ENCODE data around the gene ANXA4. TPM values are rescaled to one million over a fixed set of nuclear protein-coding genes. Genes with fewer than 3 reads are reported as not detected.
A peak's percentile ranks its signal among the peaks of the same experiment; 100 is the strongest.
"Not testable (repeated sequence)": the region's sequence is repeated elsewhere in the genome, so short reads cannot be mapped to it uniquely, and the experiment has no call there.

The ANXA4 gene
- total RNA-seq, 1 donor from 2014 or later, result 27.5 TPM

- DNase-seq (ENCODE audit: missing footprints) (no peak), ATAC-seq (no peak)
- intact Hi-C loops (cut with DNase I), result no loop called here
These were observed 24.1 kb upstream of the ANXA4 start for GRCh38 chr2:69717861-69718273.

- DNase-seq (ENCODE audit: missing footprints) (no peak), ATAC-seq (no peak)
- intact Hi-C loops (cut with DNase I), result no loop called here
These were observed 23.5 kb upstream of the ANXA4 start for GRCh38 chr2:69718338-69718965.

- no peak for ATAC-seq
- intact Hi-C loops (cut with DNase I), result no loop called here
These were observed 21.5 kb upstream of the ANXA4 start for GRCh38 chr2:69720404-69720803.

GRCh38 chr2:69721022-69721421, 20.9 kb upstream of the ANXA4 start:
- intact Hi-C loops (cut with DNase I), result no loop called here
- ATAC-seq (no peak), DNase-seq (ENCODE audit: missing footprints) (no peak)

More at GRCh38 chr2:69720404-69720803, 21.5 kb upstream of the ANXA4 start:
- DNase-seq (ENCODE audit: missing footprints), result no peak

GRCh38 chr2:69723791-69724190, 18.1 kb upstream of the ANXA4 start:
- intact Hi-C loops (cut with DNase I), result loop anchor here (1.0 kb wide), 1 partner anchor 94 kb away; no protein-coding TSS in a partner anchor
- ATAC-seq (no peak), DNase-seq (ENCODE audit: missing footprints) (no peak)

GRCh38 chr2:69724540-69725159, 17.3 kb upstream of the ANXA4 start:
- intact Hi-C loops (cut with DNase I), result loop anchor here (1.0 kb wide), 1 partner anchor 93 kb away; no protein-coding TSS in a partner anchor
- peak; percentile 87 for DNase-seq (ENCODE audit: missing footprints)
- peak; percentile 81 for ATAC-seq

GRCh38 chr2:69725706-69726360, 16.1 kb upstream of the ANXA4 start:
- intact Hi-C loops (cut with DNase I), result no loop called here
- no peak for ATAC-seq

GRCh38 chr2:69729266-69729665, 12.7 kb upstream of the ANXA4 start:
- ATAC-seq, result no peak
- intact Hi-C loops (cut with DNase I), result no loop called here
- no peak for DNase-seq (ENCODE audit: missing footprints)

More at GRCh38 chr2:69725706-69726360, 16.1 kb upstream of the ANXA4 start:
- no peak for DNase-seq (ENCODE audit: missing footprints)

- ATAC-seq, result no peak
- intact Hi-C loops (cut with DNase I), result no loop called here
These were observed 12.2 kb upstream of the ANXA4 start for GRCh38 chr2:69729781-69730180.

GRCh38 chr2:69731147-69731970, 10.6 kb upstream of the ANXA4 start:
- DNase-seq (ENCODE audit: missing footprints), result no peak
- ATAC-seq, result no peak
- intact Hi-C loops (cut with DNase I), result no loop called here

More at GRCh38 chr2:69729781-69730180, 12.2 kb upstream of the ANXA4 start:
- DNase-seq (ENCODE audit: missing footprints), result no peak

- ATAC-seq, result no peak
- no peak for DNase-seq (ENCODE audit: missing footprints)
- intact Hi-C loops (cut with DNase I), result no loop called here
These were observed 8.4 kb upstream of the ANXA4 start for GRCh38 chr2:69733342-69734034.

GRCh38 chr2:69734035-69734611, 7.8 kb upstream of the ANXA4 start:
- DNase-seq (ENCODE audit: missing footprints), result no peak
- intact Hi-C loops (cut with DNase I), result no loop called here
- peak; percentile 26 for ATAC-seq

GRCh38 chr2:69734854-69735544, 6.9 kb upstream of the ANXA4 start:
- intact Hi-C loops (cut with DNase I), result no loop called here
- DNase-seq (ENCODE audit: missing footprints) (no peak), ATAC-seq (no peak)

- ATAC-seq, result no peak
- no peak for DNase-seq (ENCODE audit: missing footprints)
- intact Hi-C loops (cut with DNase I), result no loop called here
These were observed 6.2 kb upstream of the ANXA4 start for GRCh38 chr2:69735686-69736085.

GRCh38 chr2:69738149-69738548, 3.8 kb upstream of the ANXA4 start:
- intact Hi-C loops (cut with DNase I); ATAC-seq; DNase-seq (ENCODE audit: missing footprints): not testable (repeated sequence)

- intact Hi-C loops (cut with DNase I), result loop anchor here (5.0 kb wide), 1 partner anchor 77 kb away; no protein-coding TSS in a partner anchor
- DNase-seq (ENCODE audit: missing footprints) (peak; percentile 74), ATAC-seq (no peak)
These were observed 1.4 kb upstream of the ANXA4 start for GRCh38 chr2:69740502-69740951.

GRCh38 chr2:69741229-69741574, 732 bp upstream of the ANXA4 start:
- ATAC-seq (peak; percentile 64), DNase-seq (ENCODE audit: missing footprints) (peak; percentile 78)
- intact Hi-C loops (cut with DNase I), result loop anchor here (5.0 kb wide), 1 partner anchor 76 kb away; no protein-coding TSS in a partner anchor
